Stimulated activated naive CD8-positive, alpha-beta T cell treated with anti-CD3 and anti-CD28 coated beads, Interleukin-15, Interleukin-2, amounts not matched to agents 100 U/mL and 50 U/mL, for 24 hours (primary cell): ENCODE measurements around the gene HCN2.
A peak's percentile ranks its signal among the peaks of the same experiment; 100 is the strongest.
"Not testable (repeated sequence)": the region's sequence is repeated elsewhere in the genome, so short reads cannot be mapped to it uniquely, and the experiment has no call there.

Experiments used
- ATAC-seq: fragments of 150-1000 bp; cut with Tn5 transposase; one replicate; pipeline ENCODE4 v1.10.0; 2021
- DNase-seq: peaks from one replicate; pipeline ENCODE4 v3.0.0; 2021

Gene HCN2

GRCh38 chr19:620166-620862 lies 30.6 kb downstream of the HCN2 start:
- ATAC-seq: no peak
- no peak for DNase-seq

DNA sequence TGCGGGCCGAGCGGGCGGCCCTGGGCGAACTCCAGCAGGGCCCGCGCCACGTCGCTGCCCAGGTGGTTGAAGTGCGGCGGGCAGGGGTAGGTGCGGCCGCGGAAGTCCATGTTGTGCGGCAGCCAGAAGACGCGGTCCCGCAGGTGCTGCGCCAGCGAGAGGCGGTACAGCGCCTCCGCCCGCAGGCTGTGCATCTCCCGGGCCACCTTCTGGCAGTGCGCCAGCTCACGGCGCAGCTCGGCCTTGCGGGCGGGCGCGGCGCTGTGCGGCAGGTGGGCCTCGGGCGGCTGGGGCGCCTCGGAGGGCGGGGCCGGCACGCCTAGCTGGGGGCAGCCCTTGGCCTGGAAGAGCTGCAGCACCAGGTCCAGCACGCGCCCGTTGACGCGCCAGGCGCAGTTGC lies 31.5 kb downstream of the HCN2 start:
- ATAC-seq, DNase-seq: not testable (repeated sequence)

- ATAC-seq (no peak), DNase-seq (no peak)
Observed at GRCh38 chr19:621819-622218, 32.1 kb downstream of the HCN2 start.

- no peak for ATAC-seq
- DNase-seq: no peak
Observed at GRCh38 chr19:622666-623065, 33.0 kb downstream of the HCN2 start.

DNA sequence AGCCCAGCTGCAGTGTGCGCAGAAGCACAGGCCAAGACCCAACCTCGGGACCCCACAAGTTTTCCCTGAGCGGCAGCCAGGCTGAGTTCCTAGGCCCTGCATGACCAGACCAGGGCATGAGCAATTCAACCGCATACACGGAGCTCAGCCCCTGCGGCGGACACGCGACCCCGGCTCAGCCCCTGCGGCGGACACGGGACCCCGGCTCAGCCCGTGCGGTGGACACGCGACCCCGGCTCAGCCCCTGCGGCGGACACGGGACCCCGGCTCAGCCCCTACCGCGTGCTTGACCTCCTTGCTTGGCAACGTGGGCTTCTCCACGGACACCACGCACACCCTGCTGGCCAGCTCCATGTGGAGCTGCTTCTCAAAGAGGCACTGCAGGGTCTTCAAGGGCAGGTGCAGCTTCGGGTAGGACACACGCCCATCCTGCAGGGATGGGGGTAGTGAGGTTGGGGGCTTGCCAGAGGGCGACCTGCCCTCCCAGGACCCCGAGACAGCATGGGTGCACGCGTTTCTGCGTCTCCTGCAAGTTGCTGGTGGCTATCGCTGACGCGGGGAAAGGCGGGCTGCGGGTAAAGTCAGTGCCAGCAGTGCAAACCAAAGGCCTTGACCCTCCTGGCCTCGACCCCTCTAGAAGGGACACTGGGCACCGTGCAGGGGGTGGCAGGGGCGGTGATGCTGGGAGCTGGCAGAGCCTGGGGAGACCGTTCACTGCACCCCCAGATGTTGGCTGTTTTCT lies 33.7 kb downstream of the HCN2 start:
- DNase-seq (no peak), ATAC-seq (no peak)

GRCh38 chr19:623974-624373 lies 34.3 kb downstream of the HCN2 start:
- DNase-seq (no peak), ATAC-seq (no peak)

DNA sequence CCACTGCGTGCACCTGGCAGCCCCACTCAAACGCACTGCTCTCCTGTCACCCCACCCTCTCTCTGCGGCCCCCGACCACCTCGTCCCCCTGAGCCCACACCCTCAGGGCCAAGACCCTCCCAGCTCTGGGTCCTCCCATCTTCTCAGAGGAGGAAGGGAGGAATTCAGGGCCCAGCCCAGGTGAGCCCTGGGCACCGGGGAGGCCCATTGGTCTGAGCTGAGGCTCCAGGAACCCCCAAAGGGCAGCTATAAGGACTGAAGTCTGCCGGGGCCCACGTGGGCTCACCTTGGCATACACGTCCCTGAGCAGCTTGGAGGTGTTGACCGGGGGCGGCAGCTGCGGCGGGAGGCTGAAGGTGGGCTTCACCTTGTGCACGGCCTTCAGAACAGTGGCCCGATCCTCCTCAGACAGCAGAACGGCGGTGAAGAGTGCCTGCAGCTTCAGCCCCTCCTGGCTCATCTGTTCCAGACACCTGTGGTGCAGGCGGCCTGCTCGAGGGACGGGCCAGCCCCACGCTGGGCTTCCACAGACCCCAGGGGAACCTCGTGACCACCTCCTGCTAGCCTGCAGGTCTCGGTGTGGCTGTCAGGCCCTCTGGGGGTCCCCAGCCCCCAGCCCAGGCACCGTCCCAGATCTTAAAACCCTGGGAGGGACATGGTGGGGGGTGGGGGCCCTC lies 34.9 kb downstream of the HCN2 start:
- no peak for DNase-seq
- no peak for ATAC-seq

- ATAC-seq: no peak
- DNase-seq: no peak
Observed at GRCh38 chr19:625257-625656, 35.6 kb downstream of the HCN2 start.

- ATAC-seq, DNase-seq: not testable (repeated sequence)
Observed at GRCh38 chr19:626566-626965, 36.9 kb downstream of the HCN2 start.

- DNase-seq (no peak), ATAC-seq (no peak)
Observed at GRCh38 chr19:628168-628567, 38.5 kb downstream of the HCN2 start.

DNA sequence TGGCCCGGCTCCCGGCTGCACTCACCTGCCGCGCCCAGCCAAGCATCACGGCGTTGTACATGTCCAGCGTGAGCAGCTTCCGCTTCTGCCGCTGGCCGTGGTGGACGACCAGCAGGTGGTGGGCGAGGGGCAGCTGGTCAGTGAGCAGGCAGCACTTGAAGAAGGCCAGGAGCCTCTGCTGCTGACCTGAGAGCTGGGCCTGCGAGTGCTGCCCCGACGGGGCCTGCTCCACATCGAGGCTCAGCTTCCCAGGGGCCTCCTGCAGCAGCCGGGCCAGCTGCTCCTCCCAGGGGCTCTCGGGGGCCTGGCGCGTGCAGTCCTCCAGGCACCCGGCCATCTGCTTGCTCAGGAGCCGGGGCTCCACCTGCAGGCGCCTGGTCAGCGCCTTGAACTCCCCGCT lies 39.8 kb downstream of the HCN2 start:
- not testable (repeated sequence) for DNase-seq, ATAC-seq

- no peak for DNase-seq
- ATAC-seq: no peak
Observed at GRCh38 chr19:629961-630714, 40.5 kb downstream of the HCN2 start.

DNA sequence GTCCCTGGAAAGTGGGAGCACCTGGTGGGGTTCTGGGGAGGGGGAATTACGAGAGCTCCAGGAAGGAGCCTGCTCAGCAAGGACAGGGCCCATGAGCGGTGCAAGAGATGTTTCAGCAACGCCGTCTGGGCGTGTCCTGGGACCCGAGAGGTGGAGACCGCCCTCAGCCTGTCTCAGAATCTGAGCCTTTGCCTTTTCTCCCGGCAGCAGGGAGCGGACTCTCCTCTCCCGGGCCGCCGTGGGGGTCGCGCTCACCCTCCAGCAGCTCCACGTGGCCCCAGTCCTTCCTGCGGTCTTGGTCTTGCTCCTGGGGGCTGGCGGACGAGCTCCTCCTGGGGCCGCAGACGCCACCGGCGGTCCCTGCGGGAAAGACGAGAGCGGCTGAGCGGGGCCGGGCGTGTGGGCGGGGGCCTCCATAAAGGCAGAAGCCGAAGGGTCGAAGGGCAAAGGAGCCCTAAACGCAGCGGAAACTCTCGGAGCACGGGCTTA lies 42.9 kb downstream of the HCN2 start:
- ATAC-seq (peak; percentile 51), DNase-seq (peak; percentile 71)

DNA sequence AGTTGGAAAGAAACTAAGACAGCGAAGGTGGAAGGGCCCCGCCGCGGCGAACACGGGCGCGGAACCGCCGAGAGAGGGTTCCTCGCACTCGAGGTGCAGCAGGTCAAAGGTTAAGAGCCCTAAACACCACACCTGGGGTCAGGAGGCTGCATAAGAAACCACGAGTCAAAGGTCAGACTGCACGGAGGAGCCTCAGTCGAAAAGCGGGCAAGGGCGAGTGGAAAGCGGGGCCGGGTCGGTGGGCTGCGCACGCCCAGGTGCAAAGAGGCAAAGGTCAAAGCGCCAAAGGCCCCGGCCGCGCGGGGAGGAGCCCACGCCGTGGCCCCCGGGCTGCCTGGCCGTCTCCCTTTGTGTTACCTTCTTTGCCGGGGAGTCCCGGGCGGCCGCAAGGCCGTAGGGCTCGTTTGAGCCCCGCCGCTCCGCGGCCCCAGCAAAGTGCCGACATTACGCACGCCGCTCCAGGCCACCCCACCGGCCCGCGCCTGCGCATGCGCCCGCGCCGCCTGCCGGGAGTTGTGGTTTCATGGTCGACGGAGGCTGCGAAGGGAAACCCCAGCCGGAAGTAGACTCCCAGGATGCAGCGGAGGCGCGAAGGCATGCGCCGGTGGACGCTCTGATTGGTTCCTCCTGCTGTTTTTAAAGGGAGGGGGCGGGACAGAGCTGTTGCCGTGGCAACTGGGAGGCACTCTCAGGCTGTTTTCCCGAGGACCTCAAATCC lies 43.5 kb downstream of the HCN2 start, which contains the start of gene POLRMT:
Gene POLRMT, minus strand, starts transcription at position 470 of the 718 bp plus-strand sequence. Its CDS starts 25 bp downstream, at position 445.
- ATAC-seq (peak; percentile 93), DNase-seq (peak; percentile 96)

DNA sequence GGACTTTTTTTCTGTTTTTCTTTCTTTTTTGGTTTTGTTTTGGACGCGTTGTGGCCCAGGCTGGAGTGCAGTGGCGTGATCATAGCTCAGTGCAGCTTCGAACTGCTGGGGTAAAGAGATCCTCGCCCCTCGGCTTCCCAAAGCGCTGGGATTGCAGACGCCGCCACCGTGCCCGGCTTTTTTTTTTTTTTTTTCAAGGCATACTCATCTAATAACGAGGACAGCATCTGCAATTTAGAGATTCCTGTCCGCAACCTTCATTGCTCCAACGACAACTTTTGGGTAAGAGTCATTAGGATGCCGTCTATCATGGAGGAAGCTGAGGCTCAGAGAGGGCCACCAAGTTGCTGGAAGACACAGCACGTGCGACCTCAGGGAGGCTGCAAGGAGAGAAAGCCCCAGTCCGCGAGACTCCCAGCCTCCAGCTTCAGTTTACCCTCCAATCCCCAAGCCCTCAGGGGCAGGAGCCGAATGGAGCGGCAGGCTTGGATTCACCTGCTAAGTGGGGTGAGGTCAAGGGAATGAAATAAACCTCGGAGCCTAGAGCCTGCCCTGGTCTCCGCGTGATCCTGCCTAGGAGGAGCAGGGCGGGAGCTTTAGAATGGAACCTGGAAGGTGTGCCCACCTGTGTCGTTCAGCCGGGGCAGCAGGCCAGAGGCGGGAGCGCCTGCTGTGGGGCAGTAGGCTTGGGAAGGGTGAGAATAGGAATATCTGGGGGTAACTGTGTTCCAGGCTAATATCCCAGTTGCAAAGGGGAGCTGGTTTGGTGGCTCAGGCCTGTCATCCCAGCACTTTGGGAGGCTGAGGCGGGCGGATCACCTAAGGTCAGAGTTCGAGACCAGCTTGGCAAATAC lies 44.3 kb downstream of the HCN2 start:
- DNase-seq: no peak

DNA sequence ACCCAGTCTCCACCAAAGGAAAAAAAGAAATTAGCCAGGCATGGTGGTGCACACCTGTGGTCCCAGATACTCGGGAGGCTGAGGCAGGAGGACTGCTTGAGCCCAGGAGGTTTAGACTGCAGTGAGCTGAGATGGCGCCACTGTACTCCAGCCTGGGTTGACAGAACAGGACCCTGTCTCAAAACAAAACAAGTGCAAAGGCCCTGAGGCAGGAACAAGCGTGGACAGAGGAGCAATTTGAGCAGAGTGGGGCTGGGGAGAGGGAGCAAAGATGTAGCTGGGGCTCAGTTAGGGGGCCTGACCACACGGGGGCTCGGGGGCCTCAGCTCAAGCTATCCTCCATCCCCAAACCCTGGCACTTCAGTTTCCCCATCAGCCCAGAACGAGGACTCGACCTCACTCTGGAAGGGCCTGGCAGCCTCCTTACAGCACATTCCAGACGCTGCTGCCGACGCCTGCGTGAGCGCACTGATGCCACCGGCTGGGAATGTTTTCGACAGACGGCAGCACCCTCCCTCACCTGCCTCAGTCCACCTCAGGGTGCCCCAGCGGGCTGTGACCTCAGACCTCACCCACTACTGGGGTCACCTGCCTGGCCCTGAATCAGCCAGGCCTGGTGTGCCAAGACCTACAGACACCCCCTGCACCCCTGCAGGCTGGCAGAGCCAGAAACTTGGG lies 45.4 kb downstream of the HCN2 start:
- DNase-seq (no peak), ATAC-seq (no peak)

More for the DNA sequence above, 44.3 kb downstream of the HCN2 start:
- no peak for ATAC-seq

DNA sequence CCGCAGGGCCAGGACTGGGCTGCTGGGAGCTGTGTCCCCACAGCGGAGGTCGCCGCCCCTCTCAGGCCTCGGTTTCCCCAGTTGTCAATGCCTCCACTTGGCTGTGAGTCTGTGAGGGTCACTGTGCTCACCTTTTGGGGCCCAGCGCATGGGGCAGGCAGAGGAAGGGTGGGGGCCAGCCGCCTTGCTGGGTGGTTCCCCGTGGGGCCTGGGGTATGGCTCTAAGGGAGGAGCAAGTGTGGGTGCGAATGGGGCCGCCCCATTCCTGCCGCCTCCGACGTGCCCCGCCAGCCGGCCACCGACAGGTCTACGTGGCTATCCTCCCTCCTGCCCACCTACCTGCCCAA lies 49.2 kb downstream of the HCN2 start:
- ATAC-seq (no peak), DNase-seq (no peak)

DNA sequence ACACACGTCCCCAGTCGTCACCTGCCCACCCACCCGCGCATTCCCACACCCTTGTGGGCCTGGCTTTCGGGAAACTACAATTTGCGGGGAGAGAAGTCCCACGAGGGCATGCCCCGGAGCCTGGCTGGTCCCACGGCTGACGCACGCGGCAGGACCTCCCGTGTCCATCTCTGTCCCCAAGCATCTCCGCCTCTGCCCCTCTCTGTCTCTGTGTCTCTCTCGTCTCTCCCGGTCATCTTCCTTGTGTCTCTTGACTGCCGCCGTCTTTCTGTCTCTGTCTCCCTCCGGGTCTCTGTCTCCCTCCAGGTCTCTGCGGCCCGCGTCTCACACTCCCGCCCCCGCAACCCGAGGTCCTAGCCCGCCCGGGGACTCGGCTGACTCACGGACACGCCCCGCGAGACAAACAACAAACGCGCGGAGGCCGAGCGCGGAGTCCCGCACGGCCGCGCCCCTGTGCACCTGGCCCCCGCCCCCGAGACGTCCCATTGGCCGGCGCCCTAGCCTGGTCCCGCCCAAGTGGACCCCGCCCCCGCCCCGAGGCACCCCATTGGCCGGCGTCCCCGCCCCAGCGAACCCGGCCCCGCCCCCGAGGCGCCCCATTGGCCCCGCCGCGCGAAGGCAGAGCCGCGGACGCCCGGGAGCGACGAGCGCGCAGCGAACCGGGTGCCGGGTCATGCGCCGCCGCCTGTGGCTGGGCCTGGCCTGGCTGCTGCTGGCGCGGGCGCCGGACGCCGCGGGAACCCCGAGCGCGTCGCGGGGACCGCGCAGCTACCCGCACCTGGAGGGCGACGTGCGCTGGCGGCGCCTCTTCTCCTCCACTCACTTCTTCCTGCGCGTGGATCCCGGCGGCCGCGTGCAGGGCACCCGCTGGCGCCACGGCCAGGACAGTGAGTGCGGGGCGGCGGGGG lies 49.8 kb downstream of the HCN2 start, which contains the start of gene FGF22:
Gene FGF22, plus strand, starts transcription at position 627 of the 908 bp plus-strand sequence. Its CDS starts 47 bp downstream, at position 674.
- DNase-seq (peak; percentile 97), ATAC-seq (peak; percentile 90)

DNA sequence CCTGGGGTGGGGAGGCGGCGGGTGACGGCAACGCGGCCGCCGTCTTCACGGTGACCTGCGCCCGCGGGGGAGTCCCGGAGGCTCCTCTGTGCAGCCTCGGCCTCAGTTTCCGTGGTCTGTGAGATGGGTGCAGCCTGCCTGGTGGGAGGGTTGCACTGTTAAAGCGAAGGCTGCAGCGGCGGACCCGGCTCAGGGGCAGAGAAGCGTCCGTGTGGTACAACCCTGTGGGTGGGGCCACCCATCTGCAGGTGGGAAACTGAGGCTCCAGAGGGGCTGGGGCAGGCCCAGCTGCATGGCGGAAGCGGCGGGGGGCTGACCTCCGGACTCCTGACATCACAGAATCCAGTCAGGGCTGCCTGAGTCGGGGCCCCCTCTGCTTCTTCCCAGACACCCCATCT lies 50.5 kb downstream of the HCN2 start:
- no peak for DNase-seq
- peak; percentile 2 for ATAC-seq
